ENCODE data around the gene SLAMF9.

SLAMF9 gene

DNA sequence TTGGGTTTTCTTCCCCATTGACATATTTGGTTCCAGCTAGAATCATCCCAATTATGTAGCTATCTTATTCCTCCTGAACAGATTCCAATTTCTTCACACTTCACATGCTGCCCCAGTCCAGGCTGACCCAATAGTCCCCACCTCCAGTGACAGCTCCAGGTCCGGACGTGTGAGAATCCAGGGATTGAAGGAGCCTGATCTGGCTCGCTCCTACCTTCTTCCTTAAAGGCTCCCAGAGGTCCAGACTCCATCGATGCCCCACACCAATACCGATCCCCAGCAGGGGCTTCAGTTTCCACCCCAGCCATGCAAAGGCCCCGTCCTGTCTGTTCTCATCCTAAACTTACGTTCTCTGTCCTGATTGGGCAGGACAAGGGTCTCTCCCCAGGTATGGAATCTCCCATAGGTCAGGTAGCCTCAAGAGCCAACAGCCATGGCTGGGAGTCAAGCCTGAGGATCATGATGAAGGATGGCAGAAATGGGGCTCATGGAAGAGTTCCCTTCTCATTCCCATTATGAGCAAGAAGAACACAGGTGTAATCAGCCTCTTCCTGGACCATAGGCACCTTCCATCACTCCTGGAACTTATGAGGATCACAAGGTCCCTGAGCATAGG is 20.4 kb upstream of the SLAMF9 start:
- no peak for DNase-seq

DNA sequence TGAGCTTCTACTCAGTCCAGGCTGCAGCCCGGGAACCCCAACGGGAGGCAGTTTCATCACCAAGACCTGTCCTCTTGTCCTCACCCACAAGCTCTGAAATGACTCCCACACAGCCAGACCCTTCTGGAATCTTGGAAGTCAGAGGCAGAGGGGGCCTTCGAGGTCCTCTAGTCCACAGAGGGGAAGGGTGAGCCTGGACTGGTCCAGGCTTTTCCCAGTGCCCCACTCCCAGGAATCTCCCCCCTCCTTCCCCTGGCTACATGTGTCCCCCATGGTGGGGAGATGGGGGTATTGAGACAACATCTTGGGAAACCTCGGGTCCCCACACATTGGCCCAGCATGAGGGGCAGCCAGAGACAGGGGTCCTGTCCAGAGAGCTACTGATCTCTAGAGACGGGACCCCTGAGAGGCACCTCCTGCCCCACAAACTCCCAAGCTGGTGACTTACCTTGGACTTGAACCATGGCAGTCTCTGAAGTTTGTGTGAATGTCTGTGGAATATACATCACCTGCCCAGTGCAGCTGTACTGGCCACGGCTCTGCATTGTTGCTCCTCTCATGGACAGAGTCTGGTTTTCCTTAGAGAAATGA is 19.4 kb upstream of the SLAMF9 start:
- no peak for DNase-seq

- no peak for DNase-seq
These were observed 18.6 kb upstream of the SLAMF9 start for GRCh38 chr1:159972443-159973205.

GRCh38 chr1:159970932-159971342 is 16.9 kb upstream of the SLAMF9 start:
- DNase-seq: no peak

GRCh38 chr1:159968901-159969300 is 14.9 kb upstream of the SLAMF9 start:
- DNase-seq: no peak

- no peak for DNase-seq
These were observed 11.2 kb upstream of the SLAMF9 start for GRCh38 chr1:159965263-159965662.

DNA sequence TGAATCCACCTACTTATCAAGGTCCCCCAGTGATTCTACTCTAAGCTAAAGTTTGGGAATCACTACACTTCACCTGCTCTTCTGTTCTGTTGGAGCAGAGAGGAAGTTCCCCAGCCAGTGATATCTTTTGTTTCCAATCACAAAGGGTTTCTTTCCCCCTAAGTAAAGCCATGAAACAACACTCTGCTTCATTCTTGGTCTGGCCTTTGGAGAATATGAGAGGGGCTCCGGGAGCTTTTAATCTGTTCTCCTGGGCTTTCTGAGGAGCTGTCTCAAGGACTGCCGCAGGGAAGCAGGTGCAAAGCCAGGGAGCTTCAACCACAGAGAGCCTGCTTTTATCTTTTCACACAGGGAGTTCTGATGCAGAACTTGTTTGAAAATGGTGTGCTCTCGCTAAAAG is 10.1 kb upstream of the SLAMF9 start:
- DNase-seq: no peak

- DNase-seq: no peak
These were observed 8.1 kb upstream of the SLAMF9 start for GRCh38 chr1:159962176-159962575.

DNA sequence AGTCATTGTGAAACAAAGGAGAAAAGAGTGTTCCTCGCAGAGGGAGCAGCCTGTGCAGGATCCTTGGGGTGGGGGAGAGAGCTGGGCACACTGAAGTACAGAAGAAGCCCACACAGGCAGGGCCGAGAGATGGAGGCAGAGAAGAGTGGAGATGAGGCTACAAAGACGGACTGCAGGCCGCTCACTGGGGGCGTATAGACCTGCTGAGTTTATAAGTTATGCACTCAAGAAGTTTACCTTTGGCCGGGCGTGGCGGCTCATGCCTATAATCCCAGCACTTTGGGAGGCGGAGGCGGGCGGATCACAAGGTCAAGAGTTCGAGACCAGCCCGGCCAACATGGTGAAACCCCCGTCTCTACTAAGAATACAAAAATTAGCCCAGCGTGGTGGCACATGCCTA is 7.6 kb upstream of the SLAMF9 start:
- no peak for DNase-seq

DNA sequence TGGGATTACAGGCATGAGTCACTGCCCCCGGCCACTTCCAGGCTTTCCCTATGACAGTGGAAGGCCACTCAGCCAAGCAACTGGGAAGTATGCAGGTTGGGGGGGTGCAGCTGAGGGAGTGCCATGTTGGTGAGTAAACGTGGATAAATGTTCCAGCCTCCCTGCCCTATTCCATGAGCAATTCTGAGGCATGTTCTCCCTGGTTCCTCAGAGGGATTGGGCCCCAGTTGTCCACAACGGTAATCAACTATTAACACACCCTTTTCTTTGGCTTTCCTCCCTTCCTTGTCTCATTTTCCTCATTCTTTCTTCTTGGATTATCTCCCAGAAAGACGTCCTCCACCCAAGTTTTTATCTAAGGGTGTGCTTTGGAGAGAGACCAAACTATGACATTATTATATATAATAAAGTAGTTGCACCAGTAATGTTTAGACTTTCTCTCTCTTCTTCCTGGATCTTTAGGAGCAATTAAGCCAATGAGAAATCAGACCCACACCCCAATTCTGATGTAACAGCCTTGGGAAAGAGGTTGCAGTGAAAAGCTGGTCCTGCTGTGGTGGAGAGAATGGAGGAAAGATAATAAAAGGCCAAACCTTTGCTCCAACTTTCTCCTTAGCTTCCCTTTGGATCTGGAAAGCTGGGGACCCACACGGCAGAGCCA is 6.8 kb upstream of the SLAMF9 start:
- no peak for DNase-seq

- DNase-seq: no peak
These were observed 5.4 kb upstream of the SLAMF9 start for GRCh38 chr1:159959451-159959850.

DNA sequence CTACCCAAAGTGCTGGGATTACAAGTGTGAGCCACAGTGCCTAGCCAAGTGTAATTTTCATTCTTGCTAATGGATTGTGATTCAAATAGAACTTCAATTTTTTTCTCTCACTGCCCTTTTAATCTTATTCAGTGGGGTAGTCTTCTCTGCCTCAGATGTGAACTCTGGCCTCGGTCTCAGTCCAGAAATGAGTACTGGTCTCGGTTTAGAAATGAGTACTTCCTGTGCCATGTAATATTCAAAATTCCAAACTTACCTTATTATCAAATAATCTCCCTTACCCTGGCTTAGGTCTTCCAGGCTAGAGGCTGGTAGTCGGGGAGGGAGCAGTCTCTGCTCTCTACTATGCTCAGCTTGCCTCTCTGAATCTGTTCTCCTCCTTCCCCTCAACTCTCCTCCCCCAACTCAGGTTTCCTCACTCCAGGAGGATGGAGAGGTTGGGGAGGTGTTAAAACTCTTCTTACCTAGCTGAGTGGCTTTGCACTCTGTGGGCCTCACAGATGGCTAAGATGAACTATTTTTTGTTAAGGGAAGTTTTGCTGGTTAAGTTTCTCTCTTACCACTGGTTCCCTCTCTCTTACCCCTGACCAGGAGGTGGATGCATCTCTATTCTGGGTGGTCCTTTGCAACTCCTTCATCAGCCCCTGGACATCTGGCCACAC is 4.8 kb upstream of the SLAMF9 start:
- peak; percentile 64 for DNase-seq

DNA sequence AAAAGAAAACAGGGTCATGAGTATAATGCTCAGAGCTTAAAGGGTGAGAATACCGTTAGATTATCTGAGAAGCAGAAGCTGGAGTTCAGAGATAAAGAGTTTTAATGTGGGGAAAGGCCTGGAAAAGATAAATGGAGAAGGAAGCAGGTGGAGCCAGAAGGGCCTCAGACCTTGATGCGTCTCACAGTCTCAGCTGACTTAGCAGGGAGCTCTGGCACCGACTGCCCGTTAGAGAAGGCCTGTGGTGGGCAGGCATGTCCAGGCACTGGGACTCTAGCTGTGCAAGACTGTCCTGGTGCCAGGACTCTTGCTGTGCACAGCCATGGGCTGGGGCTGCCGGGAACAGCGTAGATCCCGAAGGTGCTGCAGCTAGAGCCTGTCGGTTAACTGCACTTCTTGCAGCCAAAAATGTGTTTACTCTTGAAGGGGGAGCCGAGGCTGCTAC is 3.8 kb upstream of the SLAMF9 start:
- DNase-seq: no peak

GRCh38 chr1:159955456-159955855 is 1.4 kb upstream of the SLAMF9 start:
- no peak for DNase-seq

GRCh38 chr1:159952932-159953331 is 1.1 kb downstream of the SLAMF9 start:
- DNase-seq: no peak

GRCh38 chr1:159951551-159951950 is 2.5 kb downstream of the SLAMF9 start:
- no peak for DNase-seq

DNA sequence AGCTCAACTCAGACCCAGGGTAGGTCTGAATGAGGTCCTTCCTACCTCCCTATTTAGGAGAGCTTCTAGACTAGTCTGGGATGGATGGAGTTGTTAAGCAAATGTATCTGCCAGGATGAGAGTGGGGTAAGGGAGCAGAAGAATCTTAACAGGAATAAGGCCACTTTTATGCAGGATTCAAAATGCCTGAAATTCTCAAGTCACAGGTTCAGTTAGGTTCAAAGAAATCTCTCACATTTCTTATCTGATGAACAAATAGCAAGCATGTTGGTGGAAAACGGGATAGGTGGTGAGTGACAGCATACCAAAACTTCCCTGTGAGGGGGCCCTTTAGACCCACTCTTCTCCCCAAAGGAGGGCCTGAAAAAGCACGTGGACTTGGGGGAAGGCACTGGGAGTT is 3.0 kb downstream of the SLAMF9 start:
- no peak for DNase-seq

DNA sequence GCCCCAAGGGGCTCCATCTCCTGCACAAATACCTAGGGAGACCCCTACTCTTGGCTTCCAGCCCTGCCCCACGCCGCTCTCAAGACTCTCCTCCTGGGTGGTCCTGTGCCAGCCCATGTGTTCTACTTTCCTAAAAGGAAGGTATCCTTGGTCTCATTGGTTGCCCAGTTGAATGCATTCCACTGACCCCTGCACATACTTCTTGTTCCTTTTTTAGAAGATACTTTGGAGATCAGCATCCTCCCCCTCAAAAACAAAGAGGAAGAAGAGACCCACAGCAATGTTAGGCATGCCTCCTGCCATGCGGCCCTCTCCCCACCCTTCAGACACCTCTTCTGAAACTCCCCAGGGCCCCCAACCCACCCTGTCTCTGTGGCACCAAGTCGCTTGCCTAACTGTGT is 4.1 kb downstream of the SLAMF9 start:
- no peak for DNase-seq

GRCh38 chr1:159949123-159949522 is 4.9 kb downstream of the SLAMF9 start:
- DNase-seq: no peak

DNA sequence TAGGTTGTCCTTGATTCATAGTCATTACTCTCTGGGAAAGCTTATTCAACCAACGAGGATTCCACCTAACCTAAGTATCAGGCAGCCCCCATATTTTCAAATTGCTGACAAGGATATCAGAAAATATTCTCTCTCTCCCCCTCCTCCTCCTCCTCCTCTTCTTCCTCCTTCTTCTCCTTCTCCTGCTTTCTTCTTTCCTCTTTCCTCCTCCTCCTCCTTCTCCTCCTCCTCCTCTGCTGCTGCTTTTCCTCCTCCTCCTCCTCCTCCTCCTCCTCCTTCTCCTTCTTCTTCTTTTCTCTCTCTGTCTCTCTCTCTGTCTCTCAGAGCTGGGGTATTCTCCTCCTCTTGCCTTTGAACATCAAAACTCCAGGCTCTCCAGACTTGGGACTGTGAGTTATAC is 6.1 kb downstream of the SLAMF9 start:
- DNase-seq: no peak

DNA sequence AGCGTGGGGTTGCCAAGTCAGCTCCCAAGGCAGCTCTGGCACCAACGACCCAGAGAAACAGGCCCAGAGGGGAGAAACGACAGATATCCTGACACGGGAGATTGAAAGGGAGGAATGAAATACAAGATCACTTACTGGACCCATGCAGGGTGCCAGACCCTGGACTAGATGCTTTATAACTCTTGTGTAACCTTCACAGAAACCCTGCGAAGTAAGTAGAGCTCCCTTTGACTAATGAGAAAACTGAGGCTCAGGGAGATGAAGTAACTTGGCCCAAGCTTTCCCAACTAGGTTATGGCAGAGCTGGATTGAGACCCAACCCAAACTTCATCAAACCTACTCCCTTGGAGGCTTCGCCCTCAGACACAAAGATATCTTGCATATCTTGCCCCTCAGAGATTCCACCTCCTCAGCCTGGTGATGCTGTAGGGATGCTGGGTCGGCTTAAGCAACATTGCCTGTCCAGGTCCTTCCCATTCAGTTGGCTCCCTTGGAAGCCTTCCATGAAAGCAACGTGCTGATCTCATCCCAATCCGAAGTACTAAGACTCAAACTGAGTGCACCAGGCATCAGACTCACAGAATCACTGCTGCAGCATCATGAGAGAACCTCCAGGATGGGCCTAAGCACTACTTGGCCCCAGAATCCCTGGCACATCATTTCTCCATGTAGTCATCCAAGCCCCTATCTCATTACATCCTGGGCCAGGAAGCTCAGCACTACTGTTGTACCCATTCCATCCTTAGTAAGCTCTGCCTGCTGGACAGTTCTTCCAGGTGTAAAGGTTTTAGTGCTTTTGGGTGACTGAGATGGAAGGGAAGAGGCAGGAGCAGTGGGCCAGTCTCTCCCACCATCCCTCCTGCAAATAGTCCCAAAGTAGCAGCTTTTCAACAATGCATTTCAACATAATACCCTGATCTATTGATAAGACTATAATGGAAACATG is 7.5 kb downstream of the SLAMF9 start:
- no peak for DNase-seq
